Measurements from ENCODE around the gene HDAC4. TPM values are rescaled to one million over a fixed set of nuclear protein-coding genes. Genes with fewer than 3 reads are reported as not detected.
A peak's percentile ranks its signal among the peaks of the same experiment; 100 is the strongest.

The HDAC4 gene
- total RNA-seq, 1 experiment from 2014 or later: 44.4 TPM

DNA sequence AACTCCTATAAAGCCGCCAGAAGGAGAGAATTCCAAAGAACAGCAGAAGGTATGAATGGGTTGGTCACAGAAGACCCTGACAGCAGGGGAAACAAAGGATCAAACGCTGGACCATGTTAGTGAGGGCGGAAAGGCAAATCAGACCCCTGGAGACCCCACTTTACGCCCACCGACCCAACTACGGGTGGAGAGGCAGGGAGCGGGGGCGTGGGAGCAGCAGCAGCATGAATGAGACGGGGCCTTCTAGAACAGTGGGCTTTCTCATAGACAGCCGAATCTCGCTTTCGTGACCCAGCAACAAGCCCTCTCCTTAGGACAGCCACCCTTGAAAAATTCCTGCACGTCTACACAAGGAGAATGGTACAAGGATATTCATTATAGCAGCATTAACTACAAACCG lies 191.0 kb downstream of the HDAC4 start:
- Mint-ChIP-seq H3K27me3 (ENCODE audit: low read depth) (no peaks in the 10 kb centered on the region), H3K36me3 (no peaks in the 10 kb centered on the region), H3K4me3 (no peak overlapping the region), H3K4me1 (peaks cover 80% of the 10 kb centered on the region), H3K9me3 (no peaks in the 10 kb centered on the region), H3K27ac (peak overlapping the region; percentile 90)
- ATAC-seq: no peak
- POLR2A ChIA-PET: no interaction called here
- TF ChIP-seq ETV6 (CRISPR knock-in tag; IDR thresholded peaks at IDR 0.05) (no peak), FOXP1 (CRISPR knock-in tag; IDR thresholded peaks at IDR 0.05; ENCODE audit: borderline replicate concordance) (no peak), KAT7 (CRISPR knock-in tag; IDR thresholded peaks at IDR 0.05; ENCODE audit: borderline replicate concordance) (no peak), JUN (CRISPR knock-in tag; IDR thresholded peaks at IDR 0.05) (no peak), CDX4 (CRISPR knock-in tag; IDR thresholded peaks at IDR 0.05; ENCODE audit: borderline replicate concordance) (no peak), EMX1 (CRISPR knock-in tag; IDR thresholded peaks at IDR 0.05) (no peak), FOXK1 (CRISPR knock-in tag; IDR thresholded peaks at IDR 0.05) (no peak), ZBTB21 (CRISPR knock-in tag; IDR thresholded peaks at IDR 0.05; ENCODE audit: borderline replicate concordance) (no peak), TEAD4 (CRISPR knock-in tag; IDR thresholded peaks at IDR 0.05) (no peak), AFF4 (CRISPR knock-in tag; IDR thresholded peaks at IDR 0.05; ENCODE audit: borderline replicate concordance) (no peak), MXD4 (CRISPR knock-in tag; IDR thresholded peaks at IDR 0.05; ENCODE audit: borderline replicate concordance) (no peak), NFE2L1 (CRISPR knock-in tag; IDR thresholded peaks at IDR 0.05) (no peak), TCF7 (CRISPR knock-in tag; IDR thresholded peaks at IDR 0.05; ENCODE audit: low read depth) (no peak)
- TF ChIP-seq, protein P1, sequence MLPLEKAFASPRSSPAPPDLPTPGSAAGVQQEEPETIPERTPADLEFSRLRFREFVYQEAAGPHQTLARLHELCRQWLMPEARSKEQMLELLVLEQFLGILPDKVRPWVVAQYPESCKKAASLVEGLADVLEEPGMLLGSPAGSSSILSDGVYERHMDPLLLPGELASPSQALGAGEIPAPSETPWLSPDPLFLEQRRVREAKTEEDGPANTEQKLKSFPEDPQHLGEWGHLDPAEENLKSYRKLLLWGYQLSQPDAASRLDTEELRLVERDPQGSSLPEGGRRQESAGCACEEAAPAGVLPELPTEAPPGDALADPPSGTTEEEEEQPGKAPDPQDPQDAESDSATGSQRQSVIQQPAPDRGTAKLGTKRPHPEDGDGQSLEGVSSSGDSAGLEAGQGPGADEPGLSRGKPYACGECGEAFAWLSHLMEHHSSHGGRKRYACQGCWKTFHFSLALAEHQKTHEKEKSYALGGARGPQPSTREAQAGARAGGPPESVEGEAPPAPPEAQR (CRISPR knock-in tag; IDR thresholded peaks at IDR 0.05): no peak
- TF ChIP-seq, protein P2, sequence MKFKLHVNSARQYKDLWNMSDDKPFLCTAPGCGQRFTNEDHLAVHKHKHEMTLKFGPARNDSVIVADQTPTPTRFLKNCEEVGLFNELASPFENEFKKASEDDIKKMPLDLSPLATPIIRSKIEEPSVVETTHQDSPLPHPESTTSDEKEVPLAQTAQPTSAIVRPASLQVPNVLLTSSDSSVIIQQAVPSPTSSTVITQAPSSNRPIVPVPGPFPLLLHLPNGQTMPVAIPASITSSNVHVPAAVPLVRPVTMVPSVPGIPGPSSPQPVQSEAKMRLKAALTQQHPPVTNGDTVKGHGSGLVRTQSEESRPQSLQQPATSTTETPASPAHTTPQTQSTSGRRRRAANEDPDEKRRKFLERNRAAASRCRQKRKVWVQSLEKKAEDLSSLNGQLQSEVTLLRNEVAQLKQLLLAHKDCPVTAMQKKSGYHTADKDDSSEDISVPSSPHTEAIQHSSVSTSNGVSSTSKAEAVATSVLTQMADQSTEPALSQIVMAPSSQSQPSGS (CRISPR knock-in tag; IDR thresholded peaks at IDR 0.05; ENCODE audit: borderline replicate concordance, low read depth): no peak
- TF ChIP-seq, protein P3, sequence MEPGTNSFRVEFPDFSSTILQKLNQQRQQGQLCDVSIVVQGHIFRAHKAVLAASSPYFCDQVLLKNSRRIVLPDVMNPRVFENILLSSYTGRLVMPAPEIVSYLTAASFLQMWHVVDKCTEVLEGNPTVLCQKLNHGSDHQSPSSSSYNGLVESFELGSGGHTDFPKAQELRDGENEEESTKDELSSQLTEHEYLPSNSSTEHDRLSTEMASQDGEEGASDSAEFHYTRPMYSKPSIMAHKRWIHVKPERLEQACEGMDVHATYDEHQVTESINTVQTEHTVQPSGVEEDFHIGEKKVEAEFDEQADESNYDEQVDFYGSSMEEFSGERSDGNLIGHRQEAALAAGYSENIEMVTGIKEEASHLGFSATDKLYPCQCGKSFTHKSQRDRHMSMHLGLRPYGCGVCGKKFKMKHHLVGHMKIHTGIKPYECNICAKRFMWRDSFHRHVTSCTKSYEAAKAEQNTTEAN (CRISPR knock-in tag; IDR thresholded peaks at IDR 0.05): no peak
- TF ChIP-seq, protein P4, sequence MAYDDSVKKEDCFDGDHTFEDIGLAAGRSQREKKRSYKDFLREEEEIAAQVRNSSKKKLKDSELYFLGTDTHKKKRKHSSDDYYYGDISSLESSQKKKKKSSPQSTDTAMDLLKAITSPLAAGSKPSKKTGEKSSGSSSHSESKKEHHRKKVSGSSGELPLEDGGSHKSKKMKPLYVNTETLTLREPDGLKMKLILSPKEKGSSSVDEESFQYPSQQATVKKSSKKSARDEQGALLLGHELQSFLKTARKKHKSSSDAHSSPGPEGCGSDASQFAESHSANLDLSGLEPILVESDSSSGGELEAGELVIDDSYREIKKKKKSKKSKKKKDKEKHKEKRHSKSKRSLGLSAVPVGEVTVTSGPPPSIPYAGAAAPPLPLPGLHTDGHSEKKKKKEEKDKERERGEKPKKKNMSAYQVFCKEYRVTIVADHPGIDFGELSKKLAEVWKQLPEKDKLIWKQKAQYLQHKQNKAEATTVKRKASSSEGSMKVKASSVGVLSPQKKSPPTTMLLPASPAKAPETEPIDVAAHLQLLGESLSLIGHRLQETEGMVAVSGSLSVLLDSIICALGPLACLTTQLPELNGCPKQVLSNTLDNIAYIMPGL (CRISPR knock-in tag; IDR thresholded peaks at IDR 0.05): no peak
- TF ChIP-seq, protein P5, sequence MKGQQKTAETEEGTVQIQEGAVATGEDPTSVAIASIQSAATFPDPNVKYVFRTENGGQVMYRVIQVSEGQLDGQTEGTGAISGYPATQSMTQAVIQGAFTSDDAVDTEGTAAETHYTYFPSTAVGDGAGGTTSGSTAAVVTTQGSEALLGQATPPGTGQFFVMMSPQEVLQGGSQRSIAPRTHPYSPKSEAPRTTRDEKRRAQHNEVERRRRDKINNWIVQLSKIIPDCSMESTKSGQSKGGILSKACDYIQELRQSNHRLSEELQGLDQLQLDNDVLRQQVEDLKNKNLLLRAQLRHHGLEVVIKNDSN (CRISPR knock-in tag; IDR thresholded peaks at IDR 0.05): no peak
- TF ChIP-seq, protein P6, sequence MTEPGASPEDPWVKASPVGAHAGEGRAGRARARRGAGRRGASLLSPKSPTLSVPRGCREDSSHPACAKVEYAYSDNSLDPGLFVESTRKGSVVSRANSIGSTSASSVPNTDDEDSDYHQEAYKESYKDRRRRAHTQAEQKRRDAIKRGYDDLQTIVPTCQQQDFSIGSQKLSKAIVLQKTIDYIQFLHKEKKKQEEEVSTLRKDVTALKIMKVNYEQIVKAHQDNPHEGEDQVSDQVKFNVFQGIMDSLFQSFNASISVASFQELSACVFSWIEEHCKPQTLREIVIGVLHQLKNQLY (CRISPR knock-in tag; IDR thresholded peaks at IDR 0.05): no peak
- no peak for DNase-seq (ENCODE audit: low spot score)
- CTCF ChIA-PET: interaction anchor here (2.2 to 2.4 kb wide), 2 partner anchors 16 to 66 kb away, joined by 6 to 14 read pairs; no protein-coding TSS in a partner anchor

All from WTC11 (cell line).